Neural cell (in vitro differentiated cells): ENCODE results near the gene PPP2R5A.

ENCODE experiments used
- POLR2AphosphoS5 ChIP-seq: IDR thresholded peaks from 2 replicates; pipeline ENCODE4 v1.6.1; 2012
- SMC3 ChIP-seq: fragments of 450-650 bp; conservative IDR thresholded peaks from 2 replicates; pipeline ENCODE4 v1.6.1; 2014; ENCODE audit warnings: antibody characterized with exemption, mild to moderate bottlenecking, moderate library complexity; ENCODE audit not compliant: poor library complexity
- TF ChIP-seq, protein P1 (sequence below): fragments of 450-650 bp; IDR thresholded peaks from 2 replicates; pipeline ENCODE4 v1.5.1; 2014; ENCODE audit warnings: antibody characterized with exemption, mild to moderate bottlenecking, moderate library complexity; ENCODE audit not compliant: poor library complexity, severe bottlenecking
- TF ChIP-seq, protein P2 (sequence below): IDR thresholded peaks from 2 replicates; pipeline ENCODE4 v1.6.1; 2012; ENCODE audit warnings: borderline replicate concordance

DNA sequence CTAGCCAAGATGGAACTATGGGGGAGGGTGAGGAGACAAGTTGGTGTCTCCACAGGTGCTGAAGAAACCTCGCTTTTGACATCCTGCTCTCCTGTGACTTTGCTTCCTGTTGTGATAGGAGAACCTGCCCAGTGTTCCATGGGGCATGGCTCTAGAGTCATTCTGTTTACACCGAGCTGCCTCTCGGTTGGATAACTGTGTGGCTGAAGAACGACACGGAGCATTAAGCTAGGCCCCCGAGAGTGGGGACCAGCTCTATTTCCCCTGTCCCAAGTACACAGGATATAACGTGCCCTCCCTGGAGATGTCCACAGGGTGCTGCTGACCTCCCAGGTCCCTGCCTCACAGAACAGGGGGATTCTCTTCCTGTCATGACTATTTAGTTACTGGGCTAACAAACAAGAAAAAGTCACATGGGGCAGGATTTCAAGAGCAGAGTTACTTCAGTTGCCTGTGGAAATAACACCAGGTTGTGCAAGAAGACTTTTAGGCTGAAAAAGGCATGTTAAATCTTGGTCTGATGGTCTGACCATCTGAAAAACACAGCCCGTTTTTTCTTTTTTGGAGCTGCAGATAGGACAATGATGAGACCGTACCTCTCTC is 29.4 kb upstream of the PPP2R5A start:
- TF ChIP-seq, protein P1, sequence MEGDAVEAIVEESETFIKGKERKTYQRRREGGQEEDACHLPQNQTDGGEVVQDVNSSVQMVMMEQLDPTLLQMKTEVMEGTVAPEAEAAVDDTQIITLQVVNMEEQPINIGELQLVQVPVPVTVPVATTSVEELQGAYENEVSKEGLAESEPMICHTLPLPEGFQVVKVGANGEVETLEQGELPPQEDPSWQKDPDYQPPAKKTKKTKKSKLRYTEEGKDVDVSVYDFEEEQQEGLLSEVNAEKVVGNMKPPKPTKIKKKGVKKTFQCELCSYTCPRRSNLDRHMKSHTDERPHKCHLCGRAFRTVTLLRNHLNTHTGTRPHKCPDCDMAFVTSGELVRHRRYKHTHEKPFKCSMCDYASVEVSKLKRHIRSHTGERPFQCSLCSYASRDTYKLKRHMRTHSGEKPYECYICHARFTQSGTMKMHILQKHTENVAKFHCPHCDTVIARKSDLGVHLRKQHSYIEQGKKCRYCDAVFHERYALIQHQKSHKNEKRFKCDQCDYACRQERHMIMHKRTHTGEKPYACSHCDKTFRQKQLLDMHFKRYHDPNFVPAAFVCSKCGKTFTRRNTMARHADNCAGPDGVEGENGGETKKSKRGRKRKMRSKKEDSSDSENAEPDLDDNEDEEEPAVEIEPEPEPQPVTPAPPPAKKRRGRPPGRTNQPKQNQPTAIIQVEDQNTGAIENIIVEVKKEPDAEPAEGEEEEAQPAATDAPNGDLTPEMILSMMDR = no peak
- TF ChIP-seq POLR2AphosphoS5 (no peak), SMC3 (no peak)
- TF ChIP-seq, protein P2, sequence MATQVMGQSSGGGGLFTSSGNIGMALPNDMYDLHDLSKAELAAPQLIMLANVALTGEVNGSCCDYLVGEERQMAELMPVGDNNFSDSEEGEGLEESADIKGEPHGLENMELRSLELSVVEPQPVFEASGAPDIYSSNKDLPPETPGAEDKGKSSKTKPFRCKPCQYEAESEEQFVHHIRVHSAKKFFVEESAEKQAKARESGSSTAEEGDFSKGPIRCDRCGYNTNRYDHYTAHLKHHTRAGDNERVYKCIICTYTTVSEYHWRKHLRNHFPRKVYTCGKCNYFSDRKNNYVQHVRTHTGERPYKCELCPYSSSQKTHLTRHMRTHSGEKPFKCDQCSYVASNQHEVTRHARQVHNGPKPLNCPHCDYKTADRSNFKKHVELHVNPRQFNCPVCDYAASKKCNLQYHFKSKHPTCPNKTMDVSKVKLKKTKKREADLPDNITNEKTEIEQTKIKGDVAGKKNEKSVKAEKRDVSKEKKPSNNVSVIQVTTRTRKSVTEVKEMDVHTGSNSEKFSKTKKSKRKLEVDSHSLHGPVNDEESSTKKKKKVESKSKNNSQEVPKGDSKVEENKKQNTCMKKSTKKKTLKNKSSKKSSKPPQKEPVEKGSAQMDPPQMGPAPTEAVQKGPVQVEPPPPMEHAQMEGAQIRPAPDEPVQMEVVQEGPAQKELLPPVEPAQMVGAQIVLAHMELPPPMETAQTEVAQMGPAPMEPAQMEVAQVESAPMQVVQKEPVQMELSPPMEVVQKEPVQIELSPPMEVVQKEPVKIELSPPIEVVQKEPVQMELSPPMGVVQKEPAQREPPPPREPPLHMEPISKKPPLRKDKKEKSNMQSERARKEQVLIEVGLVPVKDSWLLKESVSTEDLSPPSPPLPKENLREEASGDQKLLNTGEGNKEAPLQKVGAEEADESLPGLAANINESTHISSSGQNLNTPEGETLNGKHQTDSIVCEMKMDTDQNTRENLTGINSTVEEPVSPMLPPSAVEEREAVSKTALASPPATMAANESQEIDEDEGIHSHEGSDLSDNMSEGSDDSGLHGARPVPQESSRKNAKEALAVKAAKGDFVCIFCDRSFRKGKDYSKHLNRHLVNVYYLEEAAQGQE = no peak
